ENCODE data around the gene NPDC1.

The NPDC1 gene

DNA sequence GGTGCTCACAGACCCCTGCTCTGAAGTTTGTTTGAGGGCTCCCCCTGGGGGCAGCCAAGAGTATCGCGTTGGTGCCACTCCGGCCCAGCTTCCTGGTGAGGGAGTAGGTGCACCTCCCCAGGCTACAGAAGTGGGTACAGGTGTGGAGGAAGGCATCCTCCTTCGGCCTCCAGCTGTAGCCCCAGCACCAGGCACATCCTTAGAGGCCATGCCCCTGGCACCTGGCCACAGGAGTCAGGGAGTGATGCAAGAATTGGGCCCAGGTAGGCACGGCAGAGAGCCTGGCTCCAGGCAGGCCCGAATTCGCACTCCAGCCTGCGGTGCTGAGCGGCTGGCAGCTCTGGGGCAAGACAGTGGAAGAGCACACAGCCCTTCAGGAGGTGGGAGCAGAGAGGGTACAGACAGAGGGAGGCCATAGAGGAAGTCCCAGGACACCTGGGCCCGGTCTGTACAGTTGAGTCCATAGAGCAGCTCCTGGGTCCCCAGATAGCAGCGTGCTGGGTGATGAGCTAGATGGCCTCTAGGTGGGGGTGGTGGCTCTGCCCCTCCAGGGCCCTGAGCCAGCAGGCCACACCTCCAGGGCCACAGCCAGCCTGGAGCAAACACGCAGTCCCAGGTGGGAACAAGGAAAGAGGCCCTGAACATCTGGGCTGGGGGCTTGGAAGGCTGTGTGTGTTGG, 22.0 kb upstream of the NPDC1 start:
- TF ChIP-seq GATA2 (IDR thresholded peaks at IDR 0.05; ENCODE audit: low read depth, low read length) (no peak), GATA3 (IDR thresholded peaks at IDR 0.05; ENCODE audit: low read depth, low read length) (no peak)

DNA sequence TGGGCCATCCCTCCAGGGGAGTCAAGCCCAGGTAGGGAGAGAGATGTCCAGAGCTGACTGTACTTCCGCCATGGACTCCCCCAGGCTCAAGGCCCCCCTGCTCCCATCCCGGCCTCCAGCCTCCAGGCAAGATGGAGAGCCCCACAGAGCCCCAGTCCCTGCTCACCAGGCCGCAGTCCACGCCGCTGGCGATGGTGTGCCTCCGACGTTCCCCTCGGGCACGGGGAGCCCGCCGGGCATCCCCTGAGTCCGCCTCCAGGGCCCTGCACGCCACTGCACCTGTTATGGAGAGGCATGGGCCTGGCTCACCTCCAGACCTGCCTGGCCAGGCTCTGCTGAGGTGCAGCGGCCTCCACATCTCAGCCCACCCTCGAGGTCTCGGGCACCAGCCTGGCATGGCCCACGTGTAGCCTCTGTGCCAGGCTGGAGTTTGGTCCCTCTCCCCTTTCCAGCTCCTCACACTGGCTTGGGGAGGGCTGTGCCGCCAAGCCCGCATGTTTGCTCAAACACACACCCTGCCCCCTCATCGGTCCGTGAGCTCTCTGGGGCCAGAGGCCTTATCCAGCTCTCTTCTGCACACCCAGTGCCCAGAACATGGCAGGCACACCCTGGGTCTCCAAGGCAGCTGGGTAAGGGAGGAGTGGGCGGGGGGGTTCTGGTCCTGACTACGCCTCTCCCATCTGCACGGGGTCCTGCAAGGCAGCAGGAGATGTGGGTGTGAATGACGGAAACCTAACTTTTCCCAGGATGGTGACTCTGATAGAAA, 20.3 kb upstream of the NPDC1 start:
- TF ChIP-seq GATA3 (IDR thresholded peaks at IDR 0.05; ENCODE audit: low read depth, low read length) = no peak
- no peak for TF ChIP-seq GATA2 (IDR thresholded peaks at IDR 0.05; ENCODE audit: low read depth, low read length)

DNA sequence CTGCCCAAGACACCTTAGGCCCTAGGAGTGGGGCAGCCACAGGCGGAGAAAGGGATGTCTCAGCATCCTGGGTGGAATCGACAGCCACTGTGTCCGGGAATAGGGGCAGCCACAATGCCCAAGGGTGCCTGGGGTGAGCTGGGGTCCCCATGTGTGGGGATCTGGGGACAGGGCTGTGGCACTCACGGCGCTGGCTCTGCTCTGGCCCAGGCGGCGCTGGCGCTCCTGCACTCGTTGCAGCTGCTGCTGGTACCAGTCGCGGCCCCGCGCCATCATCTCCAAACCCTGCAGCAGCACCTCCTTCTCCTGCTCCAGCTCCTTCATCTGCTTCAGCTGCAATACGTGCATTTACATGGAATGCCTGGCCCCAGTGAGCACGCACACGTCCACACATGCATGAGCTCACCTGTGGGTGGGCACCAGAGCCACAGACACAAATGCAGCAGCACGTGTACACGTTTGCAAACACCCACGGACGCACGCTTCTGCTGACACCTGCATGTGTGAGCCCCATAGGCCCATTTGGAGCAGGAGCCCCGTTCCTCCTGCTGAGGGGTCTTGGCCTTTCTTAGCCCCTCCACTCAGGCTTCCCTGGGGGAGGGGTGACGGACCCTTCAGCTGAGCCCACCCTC, 19.5 kb upstream of the NPDC1 start:
- TF ChIP-seq GATA3 (IDR thresholded peaks at IDR 0.05; ENCODE audit: low read depth, low read length) = no peak
- no peak for TF ChIP-seq GATA2 (IDR thresholded peaks at IDR 0.05; ENCODE audit: low read depth, low read length)

DNA sequence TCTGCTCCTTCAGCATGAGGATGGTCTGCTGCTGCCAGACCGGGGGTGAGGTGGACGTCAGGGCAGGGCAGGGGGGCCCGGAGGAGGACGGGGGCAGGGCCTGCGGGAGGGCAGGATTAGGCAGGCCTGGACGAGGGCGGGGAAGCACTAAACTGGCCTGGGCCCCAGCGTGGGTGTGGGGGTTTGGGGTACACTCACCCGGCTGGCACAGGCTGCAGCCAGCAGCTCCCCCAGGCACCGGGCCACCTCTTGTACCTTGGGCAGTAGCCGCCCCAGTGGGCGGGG, 18.8 kb upstream of the NPDC1 start:
- TF ChIP-seq GATA2 (IDR thresholded peaks at IDR 0.05; ENCODE audit: low read depth, low read length) = no peak
- TF ChIP-seq GATA3 (IDR thresholded peaks at IDR 0.05; ENCODE audit: low read depth, low read length) = no peak

DNA sequence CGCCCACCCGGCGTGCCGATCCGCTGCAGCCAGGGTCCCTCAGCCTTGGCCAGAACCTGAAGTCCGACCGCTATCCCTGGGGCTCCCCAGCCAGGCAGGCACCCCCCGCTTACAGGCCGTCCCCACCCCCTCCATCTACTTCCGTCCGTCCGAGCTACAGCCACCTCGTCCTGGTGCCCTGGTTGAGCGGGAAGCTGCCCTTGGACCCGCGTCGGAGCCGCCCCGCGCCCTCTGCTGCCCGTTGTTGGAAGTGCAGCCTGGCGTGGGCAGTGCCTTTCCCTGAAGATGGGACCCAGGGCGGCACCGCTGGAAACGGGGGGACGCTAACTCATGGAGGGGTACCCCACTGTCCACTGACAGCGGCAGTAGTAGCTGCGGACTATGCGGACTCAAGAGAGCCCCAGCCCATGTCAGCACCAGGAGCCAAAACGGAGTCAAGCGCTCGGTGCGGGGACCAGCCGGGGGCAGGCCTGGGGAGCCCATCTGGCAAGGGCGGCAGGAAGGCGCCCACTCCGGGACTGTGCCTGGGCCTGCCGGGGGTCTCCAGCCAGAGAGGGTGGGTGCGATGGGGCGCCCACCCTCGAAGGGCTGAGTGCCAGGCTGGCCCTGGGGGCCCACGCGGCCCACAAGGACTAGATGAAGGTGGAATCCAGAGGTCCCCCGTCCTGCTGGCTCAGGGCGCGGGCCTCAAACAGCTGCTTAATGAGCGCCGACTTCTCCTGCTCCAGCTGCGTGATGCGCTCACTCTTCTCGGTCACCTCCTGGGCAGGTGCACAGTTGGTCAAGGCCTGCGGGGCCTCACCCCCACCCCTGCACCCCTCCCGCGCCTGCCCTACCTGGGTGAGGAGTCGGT, 18.3 kb upstream of the NPDC1 start:
- no peak for TF ChIP-seq GATA2 (IDR thresholded peaks at IDR 0.05; ENCODE audit: low read depth, low read length)
- TF ChIP-seq GATA3 (IDR thresholded peaks at IDR 0.05; ENCODE audit: low read depth, low read length) = no peak

DNA sequence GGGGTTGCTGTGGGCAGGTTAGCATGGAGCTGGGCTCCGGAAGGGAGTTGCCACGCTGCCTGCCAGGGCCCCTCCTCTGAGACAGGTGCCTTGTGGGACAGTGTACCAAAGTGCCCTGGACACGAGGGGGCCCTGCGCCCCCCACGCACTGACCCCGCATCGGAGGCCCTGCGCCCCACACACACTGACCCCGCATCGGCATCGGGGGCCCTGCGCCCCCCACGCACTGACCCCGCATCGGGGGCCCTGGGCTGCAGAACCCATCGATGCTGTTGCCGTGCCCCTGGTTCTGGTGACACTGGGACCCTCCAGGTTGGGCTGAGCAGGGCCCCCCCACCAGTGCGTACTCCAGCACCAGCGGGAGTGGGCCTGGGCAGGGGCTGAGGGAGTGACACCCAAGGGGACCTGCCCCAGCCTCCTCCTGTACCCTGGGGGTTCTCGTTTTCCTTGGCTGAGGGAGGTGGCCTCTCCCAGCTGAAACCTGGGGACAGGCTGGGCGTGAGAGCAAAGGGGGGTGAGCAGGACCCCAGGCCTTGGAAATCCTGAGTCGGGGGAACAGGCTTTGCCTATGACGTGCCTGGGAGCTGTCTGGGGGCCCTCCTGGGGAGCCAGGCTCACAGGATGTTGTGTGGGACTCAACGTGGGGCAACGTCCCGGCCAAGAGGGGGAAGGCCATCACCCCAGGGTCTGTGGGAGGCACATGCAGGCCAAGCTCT, 17.5 kb upstream of the NPDC1 start:
- TF ChIP-seq GATA2 (IDR thresholded peaks at IDR 0.05; ENCODE audit: low read depth, low read length) (no peak), GATA3 (IDR thresholded peaks at IDR 0.05; ENCODE audit: low read depth, low read length) (no peak)

DNA sequence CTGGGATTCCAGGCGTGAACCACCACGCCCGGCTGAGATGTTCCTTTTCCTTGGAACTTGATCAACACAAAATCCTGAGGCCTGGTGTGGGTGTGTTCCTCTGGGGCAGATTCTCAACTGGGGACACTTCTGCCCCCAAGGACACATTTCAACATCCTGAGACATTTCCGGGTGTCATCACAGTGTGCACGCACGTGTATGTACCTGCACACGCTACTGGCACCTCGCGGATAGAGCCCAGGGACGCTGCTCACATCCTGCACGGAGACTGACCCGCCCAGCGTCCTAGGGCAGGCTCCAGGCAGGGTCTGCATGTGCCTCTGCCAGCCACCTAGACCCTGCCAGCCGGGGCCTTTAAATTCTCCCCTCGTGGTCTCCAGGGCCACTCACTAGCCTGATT, 16.4 kb upstream of the NPDC1 start:
- no peak for TF ChIP-seq GATA2 (IDR thresholded peaks at IDR 0.05; ENCODE audit: low read depth, low read length)
- TF ChIP-seq GATA3 (IDR thresholded peaks at IDR 0.05; ENCODE audit: low read depth, low read length) = no peak

DNA sequence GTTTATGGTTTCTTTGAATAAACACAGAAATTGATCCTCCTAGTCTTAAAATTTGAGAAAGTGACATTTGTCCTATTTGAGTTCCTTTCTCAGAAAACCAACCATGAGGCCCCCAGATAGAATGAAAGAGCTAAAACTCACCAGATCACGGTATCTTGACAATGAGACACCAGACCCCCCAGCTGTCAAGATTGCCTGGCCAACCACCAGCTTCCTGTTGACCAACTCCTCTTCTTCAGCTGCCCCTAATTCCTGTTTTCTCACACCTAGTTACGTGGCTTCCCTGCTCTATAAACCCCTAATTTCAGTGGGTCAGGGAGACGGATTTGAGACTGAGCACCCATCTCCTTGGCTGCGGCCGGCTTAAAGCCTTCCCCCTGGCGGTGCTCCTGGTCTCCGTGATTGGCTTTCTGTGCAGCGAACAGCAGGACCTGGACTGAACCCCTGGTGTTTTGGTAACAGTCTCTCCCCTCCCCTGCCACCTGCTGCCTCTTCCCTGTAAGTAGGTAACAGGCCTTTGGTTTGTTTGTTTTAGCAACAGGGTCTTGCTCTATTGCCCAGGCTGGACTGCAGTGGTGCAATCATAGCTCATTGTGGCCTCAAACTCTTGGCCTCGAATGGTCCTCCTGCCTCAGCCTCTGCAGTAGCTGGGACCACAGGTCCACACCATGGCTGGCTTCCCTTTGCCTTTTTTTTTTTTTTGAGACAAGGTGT, 12.7 kb upstream of the NPDC1 start:
- TF ChIP-seq GATA3 (IDR thresholded peaks at IDR 0.05; ENCODE audit: low read depth, low read length) = no peak
- no peak for TF ChIP-seq GATA2 (IDR thresholded peaks at IDR 0.05; ENCODE audit: low read depth, low read length)

DNA sequence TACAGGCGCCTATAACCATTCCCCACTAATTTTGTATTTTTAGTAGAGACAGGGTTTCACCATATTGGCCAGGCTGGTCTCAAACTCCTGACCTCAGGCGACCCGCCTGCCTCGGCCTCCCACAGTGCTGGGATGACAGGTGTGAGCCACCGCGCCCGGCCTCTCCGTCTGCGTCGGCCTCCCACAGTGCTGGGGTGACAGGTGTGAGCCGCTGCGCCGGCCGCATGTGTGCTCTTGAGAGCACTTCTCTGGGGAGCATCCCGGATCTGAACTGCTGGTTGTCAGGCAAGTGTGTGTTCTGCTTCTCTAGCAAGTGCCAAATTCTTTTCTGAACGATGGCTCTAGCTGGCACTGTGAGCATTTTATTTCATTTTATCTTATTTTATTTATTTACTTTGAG, 11.6 kb upstream of the NPDC1 start:
- TF ChIP-seq GATA2 (IDR thresholded peaks at IDR 0.05; ENCODE audit: low read depth, low read length) = no peak
- no peak for TF ChIP-seq GATA3 (IDR thresholded peaks at IDR 0.05; ENCODE audit: low read depth, low read length)

DNA sequence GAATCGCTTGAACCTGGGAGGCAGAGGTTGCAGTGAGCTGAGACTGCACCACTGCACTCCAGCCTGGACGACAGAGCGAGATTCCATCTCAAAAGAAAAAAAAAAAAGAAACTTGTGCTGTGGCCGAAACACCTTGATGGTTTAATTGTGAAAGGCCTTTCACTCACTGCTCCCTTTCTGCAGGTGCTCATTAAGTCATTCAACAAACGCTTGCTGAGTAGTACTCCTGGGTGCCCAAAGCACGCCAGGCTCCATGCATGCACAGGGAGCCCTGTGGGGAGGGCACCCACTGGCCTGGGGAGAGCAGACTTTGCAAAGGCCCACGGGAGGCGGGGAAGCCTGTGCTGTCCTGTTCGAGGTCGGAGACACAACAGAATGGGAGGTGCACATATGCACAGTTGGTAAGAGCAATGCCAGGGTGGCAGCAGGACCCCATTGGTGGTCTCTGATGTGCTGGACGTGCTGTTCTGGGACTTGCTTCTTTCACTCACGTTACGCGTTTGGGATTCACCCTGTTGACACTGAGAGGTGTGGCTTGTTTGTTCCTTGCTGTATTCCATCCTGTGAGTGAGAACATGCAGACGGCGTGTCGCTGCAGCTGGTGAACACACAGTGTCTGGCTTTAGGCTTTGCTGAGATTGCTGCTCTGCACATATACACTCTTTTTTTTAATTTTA, 10.9 kb upstream of the NPDC1 start:
- TF ChIP-seq GATA2 (IDR thresholded peaks at IDR 0.05; ENCODE audit: low read depth, low read length) (no peak), GATA3 (IDR thresholded peaks at IDR 0.05; ENCODE audit: low read depth, low read length) (no peak)

DNA sequence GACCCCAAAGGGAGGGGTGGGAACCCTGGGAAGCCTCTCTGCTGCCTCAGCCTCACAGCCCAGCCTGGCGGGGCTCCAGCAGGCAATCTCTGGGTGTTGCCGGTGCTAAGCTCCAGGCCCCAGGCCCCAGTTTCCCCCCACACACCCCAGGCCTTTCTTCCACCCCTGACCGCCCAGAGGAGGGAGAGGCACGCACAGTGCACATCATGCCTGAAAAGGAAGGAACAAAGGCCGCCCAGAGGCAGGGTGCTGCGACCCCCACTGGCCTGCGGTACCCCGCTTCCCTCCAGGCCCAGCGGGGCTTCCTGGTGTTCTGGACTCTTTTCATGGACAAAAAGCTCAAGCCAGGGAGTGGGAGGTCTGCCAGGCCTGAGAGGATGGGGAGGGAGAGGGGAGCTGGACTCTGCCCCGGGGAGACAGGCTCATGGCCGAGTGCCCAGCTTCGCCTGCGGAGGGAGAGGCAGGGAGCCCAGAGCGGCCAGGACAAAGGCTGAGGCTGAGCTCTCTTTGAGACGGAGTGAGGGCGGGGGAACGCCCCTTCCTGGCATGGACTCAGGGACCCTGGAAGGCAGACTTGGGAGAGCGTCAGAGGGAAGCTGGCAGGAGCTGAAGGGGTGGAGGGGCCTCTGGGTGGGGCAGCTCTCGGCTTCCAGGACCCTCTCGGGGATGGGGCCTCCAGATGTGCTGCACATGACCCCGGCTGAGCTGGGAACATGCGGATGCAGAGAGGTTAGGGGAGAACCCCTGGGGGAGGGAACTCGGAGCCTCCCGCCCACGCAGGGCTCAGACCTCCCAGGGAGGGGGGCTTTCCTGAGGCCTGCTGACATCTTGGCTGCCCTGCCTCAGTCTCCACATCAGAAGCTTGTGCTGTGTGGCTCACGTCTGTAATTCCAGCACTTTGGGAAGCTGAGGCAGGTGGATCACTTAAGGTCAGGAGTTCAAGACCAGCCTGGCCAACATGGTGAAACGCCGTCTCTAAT, 9.7 kb upstream of the NPDC1 start:
- TF ChIP-seq GATA2 (IDR thresholded peaks at IDR 0.05; ENCODE audit: low read depth, low read length) = no peak
- no peak for TF ChIP-seq GATA3 (IDR thresholded peaks at IDR 0.05; ENCODE audit: low read depth, low read length)
